ENCODE results near the gene DYNC1LI2. TPM values are rescaled to one million over a fixed set of nuclear protein-coding genes. Genes with fewer than 3 reads are reported as not detected.

The DYNC1LI2 gene
- total and polyA plus RNA-seq, 5 experiments from 2014 or later, result 25.7 to 95.2 (median 37.3) TPM

Other genes with a start within 250 kb of the DYNC1LI2 start
- 1 to 10 TPM; 6.8 to 8.7 TPM for gene TK2, start 201.5 kb downstream of the DYNC1LI2 start, total RNA-seq
- 1 to 10 TPM; 1.9 to 4.0 (median 2.5) TPM for gene TK2, start 201.5 kb downstream of the DYNC1LI2 start, polyA plus RNA-seq
- 10 to 100 TPM; 43.1 to 44.4 TPM for gene CKLF, start 199.0 kb downstream of the DYNC1LI2 start, total RNA-seq
- 100 to 1,000 TPM in 2 of 3 donors, 10 to 100 TPM in 1; 99.6 to 179 (median 111) TPM for gene CKLF, start 199.0 kb downstream of the DYNC1LI2 start, polyA plus RNA-seq
- 1 to 10 TPM; 3.5 to 3.9 TPM for gene CMTM1, start 185.2 kb downstream of the DYNC1LI2 start, total RNA-seq
- gene CMTM1, start 185.2 kb downstream of the DYNC1LI2 start, polyA plus RNA-seq, result under 1 TPM in 2 of 3 donors, not detected in 1; 0.48 to 0.50 TPM
- gene CMTM2, start 172.1 kb downstream of the DYNC1LI2 start, total RNA-seq, result under 1 TPM in 1 of 2 experiments, not detected in 1; 0.58 TPM
- under 1 TPM in 1 of 3 donors, not detected in 2; 0.18 TPM for gene CMTM2, start 172.1 kb downstream of the DYNC1LI2 start, polyA plus RNA-seq
- gene CMTM3, start 146.9 kb downstream of the DYNC1LI2 start, total RNA-seq, result 10 to 100 TPM; 55.2 to 55.8 TPM
- gene CMTM3, start 146.9 kb downstream of the DYNC1LI2 start, polyA plus RNA-seq, result 10 to 100 TPM; 76.1 to 81.3 (median 78.5) TPM
- gene CMTM4, start 54.9 kb downstream of the DYNC1LI2 start, total RNA-seq, result 1 to 10 TPM; 2.0 to 3.1 TPM
- gene CMTM4, start 54.9 kb downstream of the DYNC1LI2 start, polyA plus RNA-seq, result under 1 TPM in 2 of 3 donors, not detected in 1; 0.15 to 0.26 TPM
- under 1 TPM; 0.25 to 0.81 TPM for gene TERB1, start 50.0 kb upstream of the DYNC1LI2 start, total RNA-seq
- not detected for gene TERB1, start 50.0 kb upstream of the DYNC1LI2 start, polyA plus RNA-seq
- 100 to 1,000 TPM; 103 to 113 TPM for gene NAE1, start 79.4 kb upstream of the DYNC1LI2 start, total RNA-seq
- 100 to 1,000 TPM in 1 of 3 donors, 10 to 100 TPM in 2; 84.7 to 107 (median 95.7) TPM for gene NAE1, start 79.4 kb upstream of the DYNC1LI2 start, polyA plus RNA-seq
- gene CA7, start 92.8 kb upstream of the DYNC1LI2 start, total RNA-seq, result not detected
- gene CA7, start 92.8 kb upstream of the DYNC1LI2 start, polyA plus RNA-seq, result not detected
- gene PDP2, start 128.9 kb upstream of the DYNC1LI2 start, total RNA-seq, result 10 to 100 TPM; 10.0 to 11.3 TPM
- gene PDP2, start 128.9 kb upstream of the DYNC1LI2 start, polyA plus RNA-seq, result 1 to 10 TPM; 1.2 to 1.8 (median 1.7) TPM
- gene CDH16, start 167.3 kb upstream of the DYNC1LI2 start, total RNA-seq, result not detected
- gene CDH16, start 167.3 kb upstream of the DYNC1LI2 start, polyA plus RNA-seq, result not detected
- gene RRAD, start 173.9 kb upstream of the DYNC1LI2 start, total RNA-seq, result under 1 TPM in 1 of 2 experiments, not detected in 1; 0.55 TPM
- not detected for gene RRAD, start 173.9 kb upstream of the DYNC1LI2 start, polyA plus RNA-seq
- 10 to 100 TPM; 57.6 to 64.4 TPM for gene CIAO2B, start 182.8 kb upstream of the DYNC1LI2 start, total RNA-seq
- gene CIAO2B, start 182.8 kb upstream of the DYNC1LI2 start, polyA plus RNA-seq, result 100 to 1,000 TPM in 1 of 3 donors, 10 to 100 TPM in 2; 86.1 to 110 (median 91.3) TPM
- gene CES2, start 183.9 kb upstream of the DYNC1LI2 start, total RNA-seq, result 10 to 100 TPM; 56.7 to 62.7 TPM
- 10 to 100 TPM; 21.1 to 31.2 (median 31.2) TPM for gene CES2, start 183.9 kb upstream of the DYNC1LI2 start, polyA plus RNA-seq
- gene CES3, start 209.7 kb upstream of the DYNC1LI2 start, total RNA-seq, result under 1 TPM; 0.10 to 0.16 TPM
- not detected for gene CES3, start 209.7 kb upstream of the DYNC1LI2 start, polyA plus RNA-seq
- gene CES4A, start 237.0 kb upstream of the DYNC1LI2 start, total RNA-seq, result 10 to 100 TPM; 10.0 to 13.7 TPM
- 1 to 10 TPM in 2 of 3 donors, under 1 TPM in 1; 0.83 to 2.4 (median 1.5) TPM for gene CES4A, start 237.0 kb upstream of the DYNC1LI2 start, polyA plus RNA-seq

Data from naive thymus-derived CD8-positive, alpha-beta T cell (primary cell).